Measurements from ENCODE around the gene ZCCHC14.
"Not testable (repeated sequence)": the region's sequence is repeated elsewhere in the genome, so short reads cannot be mapped to it uniquely, and the experiment has no call there.

Gene ZCCHC14

DNA sequence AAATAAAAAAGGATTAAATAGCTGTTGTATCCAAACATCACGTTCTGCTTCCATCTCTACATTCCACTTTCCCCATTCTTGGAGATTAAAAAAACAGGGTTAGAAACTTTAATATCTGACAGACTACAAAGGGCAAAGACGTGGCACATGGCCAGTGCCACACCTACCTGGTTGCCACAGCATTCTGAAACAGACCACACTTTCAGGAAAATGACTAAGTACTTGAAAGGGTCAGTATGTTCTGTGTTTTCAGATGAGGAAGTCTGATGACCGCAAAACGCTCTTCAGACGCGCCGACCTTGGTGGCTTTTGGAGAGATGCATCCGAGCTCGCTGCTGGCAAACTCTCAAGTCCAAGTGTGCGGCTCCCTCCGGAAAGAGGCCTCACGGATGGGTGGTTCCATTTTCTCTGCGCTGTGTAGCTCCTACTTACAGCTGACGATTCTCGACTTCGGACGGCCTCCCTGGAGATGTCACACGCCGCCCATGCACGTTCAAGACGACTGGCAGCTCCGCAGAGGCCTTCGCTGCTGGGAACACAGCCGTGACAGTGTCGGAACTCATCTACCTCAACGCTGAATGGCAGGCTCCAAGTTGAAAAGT is 85.2 kb downstream of the ZCCHC14 start:
- DNase-seq (ENCODE audit: low read depth) = peak; percentile 43

DNA sequence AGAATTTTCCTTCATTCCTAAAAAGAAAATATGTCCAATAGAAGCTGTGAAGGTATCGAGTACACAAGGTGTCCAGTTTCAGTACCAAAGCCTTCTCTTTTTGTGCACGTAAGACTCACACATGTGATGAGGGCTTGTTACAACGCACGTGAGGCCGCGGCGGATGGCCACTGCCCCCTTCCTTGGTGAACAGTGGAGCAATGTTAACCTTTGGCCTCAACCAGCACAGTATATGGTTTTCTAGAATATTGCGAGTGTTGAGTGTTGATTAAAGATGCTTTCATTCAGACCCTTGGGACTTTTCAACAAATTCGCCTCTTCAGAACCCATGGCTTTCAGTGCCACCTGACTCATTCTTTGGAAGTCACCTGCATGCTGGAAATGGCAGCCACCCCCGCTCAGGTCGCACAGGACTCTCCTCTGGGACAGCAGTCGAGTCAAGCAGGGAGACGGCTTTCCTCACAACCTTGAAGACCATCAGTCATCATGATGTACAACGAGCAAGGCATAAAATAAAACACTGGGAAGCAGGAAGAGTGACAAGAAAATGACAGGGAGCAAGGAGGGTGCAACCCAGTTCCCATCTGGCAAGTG is 86.2 kb downstream of the ZCCHC14 start:
- no peak for DNase-seq (ENCODE audit: low read depth)

DNA sequence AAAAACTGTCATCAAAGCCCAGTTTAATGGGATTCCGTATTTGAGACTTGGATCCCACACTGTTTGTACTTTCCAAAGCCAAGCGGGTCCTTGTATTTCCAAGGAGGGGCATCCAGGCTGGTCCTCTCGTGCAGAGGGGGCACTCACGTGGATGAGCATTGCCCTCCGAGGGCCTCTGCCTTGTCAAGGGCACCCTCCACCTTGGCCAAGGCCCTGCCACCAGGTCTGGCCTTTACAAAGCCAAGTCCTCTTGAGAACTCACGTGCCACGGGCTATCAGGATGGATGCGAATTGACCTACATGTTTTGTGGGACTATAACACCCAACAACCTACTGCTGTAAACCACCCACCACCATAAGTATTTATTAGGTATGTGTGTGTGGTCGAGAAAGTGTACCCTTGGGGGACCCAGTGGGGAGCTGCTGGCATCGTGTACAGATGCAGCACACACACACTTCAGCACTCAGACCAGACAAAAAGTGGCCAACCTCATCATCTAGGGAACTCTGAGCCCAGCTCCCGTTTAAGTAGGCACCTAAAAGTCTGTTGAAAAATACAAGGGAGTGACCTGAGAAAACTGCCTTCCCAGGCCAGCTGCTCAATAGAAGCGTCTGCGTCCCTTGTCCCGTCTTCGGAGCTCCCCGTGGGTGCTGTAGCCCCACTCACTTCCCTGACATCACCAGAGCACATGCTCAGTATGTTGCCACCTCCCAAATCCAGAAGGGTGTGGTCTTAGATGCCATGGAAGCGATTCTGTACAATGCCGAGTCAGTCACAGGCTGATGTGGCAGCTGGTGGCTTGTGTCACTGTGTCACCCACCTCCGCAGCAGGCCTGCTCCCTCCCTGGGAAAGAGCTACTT is 87.8 kb downstream of the ZCCHC14 start:
- no peak for DNase-seq (ENCODE audit: low read depth)

DNA sequence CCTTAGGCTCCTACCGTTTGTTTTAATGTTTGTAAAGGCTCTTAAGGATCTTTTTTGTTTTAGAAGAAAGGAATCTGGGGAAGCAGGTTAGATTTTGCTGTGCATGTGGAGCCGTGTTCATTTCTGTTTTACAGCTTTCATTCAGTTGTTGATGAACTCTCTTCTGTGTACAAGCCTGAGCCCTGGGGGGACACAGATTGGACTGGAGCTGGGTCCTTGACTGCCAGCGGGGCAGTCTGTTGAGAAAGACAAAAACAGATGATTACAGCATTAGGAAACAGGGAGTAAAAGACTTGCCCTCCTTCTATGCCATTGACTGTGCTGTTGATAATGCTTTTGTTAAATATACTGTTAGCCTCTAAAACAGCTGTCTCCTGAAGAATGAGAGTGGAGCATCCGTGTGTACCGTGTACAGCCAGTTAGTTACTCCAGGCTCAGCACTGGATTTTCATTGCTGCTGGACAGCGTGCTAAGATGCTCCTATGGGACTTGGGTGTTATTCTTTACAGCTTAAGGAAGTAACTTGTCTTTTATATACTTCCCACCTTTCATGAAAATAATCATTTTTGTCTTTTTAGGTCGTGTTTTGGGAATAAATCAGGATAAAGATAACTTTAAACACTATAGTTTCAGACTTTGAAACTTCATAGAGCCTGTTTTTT is 97.5 kb downstream of the ZCCHC14 start:
- DNase-seq (ENCODE audit: low read depth) = no peak

DNA sequence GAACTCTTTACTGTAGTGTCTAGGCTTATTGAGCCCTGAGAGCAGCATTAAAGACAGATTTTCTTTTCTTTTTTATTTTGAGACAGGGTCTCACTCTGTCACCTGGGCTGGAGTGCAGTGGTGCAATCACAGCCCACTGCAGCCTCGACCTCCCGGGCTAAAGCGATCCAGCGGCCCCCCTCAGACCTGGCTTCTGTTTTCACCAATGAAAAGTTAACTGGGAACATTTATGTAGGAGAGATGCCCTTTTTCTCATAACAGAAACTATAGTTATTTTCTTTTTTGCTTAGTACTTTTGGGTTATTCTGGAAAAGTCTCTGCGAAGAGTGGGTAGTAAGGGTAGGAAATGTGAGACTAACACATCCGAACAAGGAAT is 99.2 kb downstream of the ZCCHC14 start:
- no peak for DNase-seq (ENCODE audit: low read depth)

DNA sequence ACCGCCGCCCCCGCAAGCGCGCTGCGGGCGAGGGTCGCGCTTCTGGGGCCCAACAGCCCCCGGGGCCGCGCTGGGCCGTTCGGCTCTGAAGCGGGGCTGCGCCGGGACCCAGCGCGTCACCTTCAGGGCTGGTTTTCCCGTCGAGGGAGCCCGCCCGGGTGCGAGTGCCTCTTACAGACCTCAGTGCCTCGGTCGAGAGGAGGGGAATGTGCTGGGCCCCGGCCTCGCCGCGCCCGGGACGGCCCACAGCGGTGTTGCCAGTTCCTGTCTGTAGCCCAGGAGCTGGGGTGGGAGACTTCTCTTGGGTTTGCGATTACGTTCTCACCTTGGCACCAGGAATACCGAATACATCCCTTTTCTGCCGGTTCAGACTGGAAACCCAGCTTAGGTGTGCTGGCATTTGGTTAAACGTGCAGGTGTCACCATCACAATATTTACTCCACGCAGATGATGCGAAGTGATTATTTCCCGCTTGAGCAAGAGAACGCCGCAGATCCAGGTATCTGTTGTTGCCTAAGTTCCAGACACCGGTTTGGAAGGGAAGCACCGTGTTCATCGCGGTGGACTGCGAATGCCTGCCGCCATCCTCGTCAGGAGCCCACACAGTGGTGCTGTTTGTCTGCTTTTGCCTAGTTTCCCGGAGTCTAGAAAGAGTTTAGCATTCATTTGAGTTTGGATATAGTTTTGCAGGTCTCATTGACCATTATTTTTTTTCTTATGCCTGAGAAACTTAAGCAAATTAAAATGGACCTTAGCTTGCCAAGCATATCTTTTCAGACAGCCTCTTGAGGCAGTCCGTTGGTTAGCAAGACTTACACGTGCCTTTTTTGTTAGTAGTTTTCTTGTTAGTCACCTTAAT is 99.8 kb downstream of the ZCCHC14 start:
- DNase-seq (ENCODE audit: low read depth) = no peak

DNA sequence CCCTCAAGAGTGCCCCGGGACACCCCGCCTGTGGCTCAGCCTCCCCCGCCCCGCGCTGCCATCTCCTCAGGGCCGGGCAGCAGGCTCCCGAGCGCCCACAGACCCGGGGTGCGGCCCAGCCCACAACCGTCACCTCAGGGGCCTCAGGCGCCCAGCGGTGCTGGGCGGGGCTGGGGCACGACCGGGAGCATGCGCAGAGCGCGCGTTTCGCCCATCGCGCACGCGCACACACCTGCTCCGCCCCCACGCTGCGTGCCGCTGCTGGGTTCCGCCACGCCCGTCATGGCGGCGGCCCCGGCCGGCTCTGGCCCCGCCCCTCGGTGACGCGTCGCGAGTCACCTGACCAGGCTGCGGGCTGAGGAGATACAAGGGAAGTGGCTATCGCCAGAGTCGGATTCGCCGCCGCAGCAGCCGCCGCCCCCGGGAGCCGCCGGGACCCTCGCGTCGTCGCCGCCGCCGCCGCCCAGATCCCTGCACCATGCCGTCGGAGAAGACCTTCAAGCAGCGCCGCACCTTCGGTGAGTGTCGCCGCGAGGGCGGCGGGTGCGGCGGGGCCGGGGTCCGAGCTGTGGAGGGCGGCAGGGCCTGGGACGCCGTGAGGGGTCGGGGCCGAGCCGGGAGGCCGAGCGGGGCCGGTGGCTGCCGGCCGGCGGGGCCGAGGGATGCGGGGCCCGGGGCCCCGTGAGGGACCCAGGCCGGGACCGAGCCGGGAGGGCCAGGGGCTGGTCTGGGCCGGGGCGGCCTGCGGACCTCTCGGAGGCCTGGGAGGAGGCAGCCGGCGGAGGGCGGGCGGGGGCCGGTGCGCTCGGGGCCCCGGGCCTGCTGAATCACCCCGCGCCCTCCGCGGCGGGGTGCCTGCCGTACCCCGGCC is 100.6 kb downstream of the ZCCHC14 start, which contains the start of gene MAP1LC3B:
Gene MAP1LC3B, plus strand, starts transcription at position 387 of the 871 bp plus-strand sequence. Its CDS starts 92 bp downstream, at position 479.
- DNase-seq (ENCODE audit: low read depth) = peak; percentile 60

DNA sequence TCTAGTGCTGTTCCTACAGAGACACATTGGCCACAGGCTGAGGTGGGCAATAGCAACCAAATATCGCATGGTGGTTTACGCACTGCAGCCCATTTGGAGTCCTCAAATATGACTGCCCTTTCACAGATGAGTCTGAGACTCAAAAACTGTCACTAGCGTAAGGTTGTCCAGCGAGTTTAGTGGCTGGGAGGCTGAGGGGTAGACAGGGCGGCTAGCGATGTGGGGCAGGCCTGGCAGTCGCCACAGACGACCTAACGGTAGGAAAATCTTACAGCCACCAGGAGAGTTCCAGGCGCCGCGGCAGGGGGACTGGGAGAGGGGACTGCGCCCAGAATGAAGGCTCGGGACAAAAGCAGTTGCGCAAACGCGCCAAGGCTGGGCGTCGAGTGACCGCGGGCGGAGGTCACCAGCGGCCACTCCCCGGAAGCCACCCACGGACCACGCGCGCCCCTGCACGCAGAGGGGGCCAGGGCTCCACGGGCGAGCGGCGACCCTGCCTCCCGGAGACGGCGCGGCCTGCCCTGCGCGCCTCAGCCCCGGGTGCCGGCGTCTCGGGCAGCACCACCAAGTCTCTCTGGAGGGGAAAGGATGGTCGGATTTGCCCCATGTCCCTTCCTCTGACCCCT is 101.4 kb downstream of the ZCCHC14 start:
- DNase-seq (ENCODE audit: low read depth) = no peak

DNA sequence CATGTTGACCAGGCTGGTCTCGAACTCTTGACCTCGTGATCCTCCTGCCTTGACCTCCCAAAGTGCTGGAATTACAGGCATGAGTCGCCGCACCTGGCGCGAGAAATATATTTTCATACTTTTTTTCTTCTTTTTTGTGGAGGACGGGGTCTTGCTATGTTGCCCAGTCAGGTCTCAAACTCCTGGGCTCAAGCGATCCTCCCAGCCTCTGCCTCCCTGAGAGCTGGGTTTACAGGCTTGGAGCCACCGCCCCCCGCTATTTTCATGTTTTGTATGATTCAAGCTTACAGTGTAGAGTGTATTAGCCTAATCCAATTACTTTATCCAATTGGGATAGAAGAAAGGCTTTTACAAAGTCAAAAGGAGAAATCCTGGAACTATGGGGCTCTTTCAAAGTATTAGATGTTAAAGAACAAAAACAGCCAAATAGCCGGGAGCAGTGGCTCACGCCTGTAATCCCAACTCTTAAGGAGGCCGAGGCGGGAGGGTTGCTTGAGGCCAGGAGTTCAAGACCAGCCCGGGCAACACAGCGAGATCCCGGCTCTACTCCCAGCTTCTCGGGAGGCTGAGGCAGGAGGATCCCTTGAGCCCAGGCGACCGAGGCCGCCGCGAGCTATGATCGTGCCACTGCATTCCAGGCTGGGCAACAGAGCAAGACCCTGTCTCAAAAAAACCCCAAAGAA is 102.0 kb downstream of the ZCCHC14 start:
- no peak for DNase-seq (ENCODE audit: low read depth)

DNA sequence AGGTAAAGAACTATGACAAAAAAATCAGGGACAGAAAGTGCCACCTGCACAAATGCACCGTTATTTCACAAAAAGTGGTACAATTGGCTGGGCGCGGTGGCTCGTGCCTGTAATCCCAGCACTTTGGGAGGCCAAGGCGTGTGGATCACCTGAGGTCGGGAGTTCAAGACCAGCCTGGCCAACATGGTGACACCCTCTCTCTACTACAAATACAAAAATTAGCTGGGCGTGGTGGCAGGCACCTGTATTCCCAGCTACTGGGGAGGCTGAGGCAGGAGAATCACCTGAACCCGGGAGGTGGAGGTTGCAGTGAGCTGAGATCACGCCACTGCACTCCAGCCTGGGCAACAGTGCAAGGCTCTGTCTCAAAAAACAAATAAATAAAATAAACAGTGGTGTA is 102.9 kb downstream of the ZCCHC14 start:
- not testable (repeated sequence) for DNase-seq (ENCODE audit: low read depth)

DNA sequence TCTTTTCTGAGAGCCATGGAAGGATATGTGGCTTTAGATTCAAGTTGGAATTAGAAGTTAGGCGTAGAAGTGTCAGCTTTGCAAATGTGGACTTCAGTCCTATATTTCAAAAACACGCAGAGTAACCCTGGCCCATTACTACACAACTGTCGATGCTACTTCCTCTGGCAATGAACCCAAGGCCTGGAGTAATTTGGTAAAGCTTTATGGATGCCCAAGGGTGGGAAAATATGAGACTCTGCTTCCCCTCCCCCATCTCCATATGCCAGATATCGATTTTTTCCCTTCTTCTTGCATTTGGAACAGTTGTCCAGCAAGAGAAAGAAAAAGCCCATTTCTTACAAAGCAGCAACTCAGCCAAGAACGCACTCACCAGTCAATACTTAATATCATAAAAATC is 103.6 kb downstream of the ZCCHC14 start:
- no peak for DNase-seq (ENCODE audit: low read depth)

DNA sequence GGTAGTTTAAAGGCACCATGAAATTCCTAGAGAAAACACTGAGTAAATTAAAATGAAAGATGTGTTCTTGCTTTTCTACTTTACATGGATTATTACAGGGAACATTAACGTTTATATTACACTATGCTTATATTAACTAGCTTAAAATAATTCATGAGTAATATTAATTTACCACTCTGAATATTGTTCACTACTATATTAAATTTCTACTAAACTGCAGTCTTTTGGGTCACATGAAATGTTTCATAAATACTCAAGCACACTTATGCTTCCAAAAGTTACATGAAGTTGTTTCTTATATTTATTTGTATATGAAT is 104.0 kb downstream of the ZCCHC14 start:
- DNase-seq (ENCODE audit: low read depth) = no peak

DNA sequence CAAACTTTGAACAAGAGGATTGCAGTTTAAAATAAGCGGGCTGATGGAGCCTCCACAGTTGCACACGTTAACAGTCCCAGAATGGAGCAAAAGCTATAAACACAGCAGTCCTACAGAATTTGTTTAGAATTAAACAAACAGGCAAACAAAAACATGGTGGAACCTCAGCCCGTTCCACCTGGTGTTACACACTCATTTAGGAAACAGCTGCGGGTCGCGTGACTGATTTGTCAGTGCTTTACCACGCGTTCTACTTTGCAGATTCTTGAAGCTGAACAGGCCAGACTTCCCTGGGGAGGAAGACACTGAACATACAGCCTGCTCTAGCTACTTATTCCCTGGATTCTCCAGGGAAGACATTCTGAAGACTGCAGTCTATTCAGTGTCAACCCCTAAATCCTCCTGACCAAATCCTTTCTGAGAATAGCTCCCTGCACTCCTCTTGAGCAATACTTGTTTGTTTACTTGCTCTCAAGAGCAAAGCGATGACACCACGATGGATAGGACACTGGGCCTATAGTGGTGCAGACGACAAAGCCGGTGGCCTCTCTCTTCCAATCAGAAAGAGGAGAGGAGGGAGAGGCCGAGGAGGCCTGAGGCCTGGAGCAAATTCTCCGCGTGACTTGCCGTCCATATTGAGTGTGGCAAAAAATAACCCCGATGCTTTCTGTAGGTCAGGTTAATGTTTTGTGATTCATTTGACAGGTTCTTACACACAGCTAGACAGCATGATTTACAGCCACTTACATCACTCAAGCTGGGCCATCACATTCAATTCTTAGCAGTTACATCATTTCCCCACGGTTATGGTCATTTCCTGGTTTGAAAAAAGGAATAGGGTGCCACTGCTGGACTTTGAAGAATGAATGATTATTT is 104.6 kb downstream of the ZCCHC14 start:
- DNase-seq (ENCODE audit: low read depth) = peak; percentile 97

DNA sequence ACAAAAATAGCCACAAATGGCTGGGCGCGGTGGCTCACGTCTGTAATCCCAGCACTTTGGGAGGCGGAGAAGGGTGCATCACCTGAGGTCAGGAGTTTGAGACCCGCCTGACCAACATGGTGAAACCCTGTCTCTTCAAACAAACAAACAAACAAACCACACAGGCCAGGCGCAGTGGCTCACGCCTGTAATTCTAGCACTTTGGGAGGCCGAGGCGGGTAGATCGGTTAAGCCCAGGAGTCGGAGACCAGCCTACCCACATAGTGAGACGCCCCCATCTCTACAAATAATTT is 108.0 kb downstream of the ZCCHC14 start:
- not testable (repeated sequence) for DNase-seq (ENCODE audit: low read depth)

DNA sequence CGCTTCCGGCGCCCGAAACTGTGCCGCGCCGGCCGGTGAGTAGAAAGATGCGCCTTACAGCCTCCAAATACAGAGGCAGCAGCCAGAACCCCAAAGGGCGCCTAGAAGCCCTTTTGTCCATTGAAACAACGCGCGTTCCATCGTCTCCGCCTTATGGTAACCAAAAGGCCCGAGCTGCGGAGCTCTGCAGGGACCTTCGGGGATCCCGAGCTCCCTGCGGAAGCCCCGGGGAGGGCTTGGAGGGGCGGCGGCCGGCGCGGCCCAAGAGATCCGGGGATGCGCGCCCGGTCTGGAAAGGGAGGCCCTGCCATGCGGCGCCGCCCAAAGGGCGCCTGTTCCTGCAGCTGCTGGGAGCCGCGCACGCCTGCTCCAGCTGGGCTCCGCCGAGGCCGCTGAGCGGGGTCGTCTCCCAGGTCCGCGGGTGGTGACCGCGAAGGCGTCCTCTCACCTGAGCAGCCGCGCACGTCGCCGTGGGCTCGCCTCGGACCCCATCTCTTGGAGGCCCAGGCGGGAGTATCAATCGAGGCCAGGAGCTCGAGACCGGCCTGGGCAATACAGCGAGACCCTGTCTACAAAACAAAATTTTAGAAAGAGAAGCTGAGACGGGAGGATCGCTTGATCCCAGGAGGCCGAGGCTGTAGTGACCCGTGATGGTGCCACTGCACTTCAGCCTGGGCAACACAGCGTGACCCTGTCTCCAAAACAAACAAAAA is 108.5 kb downstream of the ZCCHC14 start:
- no peak for DNase-seq (ENCODE audit: low read depth)

DNA sequence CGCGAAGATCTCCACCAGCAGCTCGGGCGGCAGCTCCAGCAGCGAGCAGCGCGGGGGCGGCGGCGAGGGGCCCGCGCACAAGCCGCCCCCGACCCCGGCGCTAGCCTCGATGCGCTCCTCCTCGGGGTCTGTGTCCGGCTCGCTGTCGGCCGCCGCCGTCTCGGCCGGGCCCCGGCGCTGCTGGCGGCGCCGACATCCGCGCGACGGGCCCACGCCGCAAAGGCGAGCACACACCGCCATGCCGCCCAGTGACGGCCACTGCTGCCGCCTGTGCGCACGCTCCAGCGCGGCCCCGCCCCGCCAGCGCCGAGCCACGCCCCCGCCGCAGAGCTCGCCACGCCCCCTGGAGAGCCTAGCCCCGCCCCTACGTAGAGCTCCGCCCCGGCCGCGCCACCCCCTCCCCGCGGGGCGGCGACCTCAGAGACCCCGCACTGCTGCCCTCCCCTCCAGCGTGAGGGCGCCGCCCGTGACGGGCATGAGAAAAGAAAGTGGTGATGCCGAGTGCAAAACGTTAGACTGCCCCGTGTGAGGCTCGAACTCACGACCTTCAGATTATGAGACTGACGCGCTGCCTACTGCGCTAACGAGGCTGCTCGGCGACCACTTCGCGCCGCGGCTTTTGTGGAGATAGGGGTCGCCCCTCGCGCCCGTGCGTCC is 109.2 kb downstream of the ZCCHC14 start, which contains the start of gene FBXO31:
Gene FBXO31, minus strand, starts transcription at position 272 of the 657 bp plus-strand sequence. Its CDS starts 32 bp downstream, at position 240.
- peak; percentile 65 for DNase-seq (ENCODE audit: low read depth)

DNA sequence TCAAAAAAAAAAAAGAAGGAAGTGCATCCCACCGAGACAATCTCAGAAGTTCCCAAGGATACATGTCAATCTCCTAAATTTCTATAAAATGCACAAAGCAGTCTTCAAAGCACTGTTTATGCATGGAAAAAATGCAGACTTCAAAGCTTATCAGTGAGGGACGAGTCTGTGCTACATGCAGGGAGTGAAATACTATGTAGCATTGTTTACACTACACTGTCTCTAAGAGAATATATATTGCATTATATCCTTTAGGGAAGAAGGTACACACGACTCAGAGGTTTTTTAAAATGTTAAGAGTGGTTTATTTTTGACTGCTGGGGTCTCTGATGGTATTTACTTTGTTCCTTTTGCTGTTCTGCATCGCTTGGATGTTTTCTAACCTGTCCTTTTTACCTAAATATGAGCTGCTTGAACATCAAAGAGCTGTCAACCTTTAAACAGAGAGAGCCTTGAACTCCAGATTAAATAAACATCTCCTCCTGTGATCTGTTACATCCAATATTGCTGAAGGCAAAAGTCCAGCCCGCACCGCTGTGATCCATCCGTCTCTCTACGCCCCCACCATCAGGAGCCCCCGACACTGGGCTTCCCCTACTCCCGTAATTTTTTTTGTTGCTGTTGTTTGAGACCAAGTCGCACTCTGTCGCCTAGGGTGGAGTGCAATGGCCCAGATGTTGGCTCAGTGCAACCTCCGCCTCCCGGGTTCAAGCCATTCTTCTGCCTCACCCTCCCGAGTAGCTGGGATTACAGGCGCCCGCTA is 110.6 kb downstream of the ZCCHC14 start:
- no peak for DNase-seq (ENCODE audit: low read depth)
